ENCODE results near the gene FILIP1.

GRCh38 chr6:75257343-75258087 is 236.1 kb downstream of the FILIP1 start:
- TF ChIP-seq CTCF (conservative IDR thresholded peaks at IDR 0.05; ENCODE audit: low read depth, low read length) (no peak), FOS (IDR thresholded peaks at IDR 0.05; ENCODE audit: low read depth, low read length) (no peak), CHD1 (IDR thresholded peaks at IDR 0.05; ENCODE audit: low read depth, low read length) (no peak), USF2 (IDR thresholded peaks at IDR 0.05; ENCODE audit: low read depth, low read length) (no peak), MAZ (IDR thresholded peaks at IDR 0.05; ENCODE audit: borderline replicate concordance, low read depth, low read length) (no peak)

Data from IMR-90 (cell line).